Lung microvascular endothelial cell (primary cell): ENCODE data around the gene CDK19. TPM values are rescaled to one million over a fixed set of nuclear protein-coding genes. Genes with fewer than 3 reads are reported as not detected.

Experiments
- DNase-seq, 2 donors: peaks; one replicate each; pipeline versions ENCODE4 v3.0.0 to v3.0.0-alpha.2; 2010; ENCODE audit warnings: low read depth in 2 of 2
- total RNA-seq: library from RNA; depleted of rRNA; stranded (reverse); fragments of >200 nt; gene quantifications from 2 replicates; pipeline ENCODE4 v1.2.1, GENCODE V29; 2014

The CDK19 gene
- total RNA-seq, 1 donor from 2014 or later, result 6.0 TPM

- no peak for DNase-seq
Measured at GRCh38 chr6:110703010-110703905, 112.0 kb downstream of the CDK19 start.

- DNase-seq, result no peak
Measured at GRCh38 chr6:110699780-110700179, 115.5 kb downstream of the CDK19 start.

- DNase-seq, result no peak
Measured at GRCh38 chr6:110693994-110694393, 121.3 kb downstream of the CDK19 start.

GRCh38 chr6:110693296-110693695, 122.0 kb downstream of the CDK19 start:
- no peak for DNase-seq

GRCh38 chr6:110690916-110691315, 124.4 kb downstream of the CDK19 start:
- no peak for DNase-seq

GRCh38 chr6:110690106-110690654, 125.1 kb downstream of the CDK19 start:
- DNase-seq, result no peak

- DNase-seq, result peak in 1 of 2 donors; percentile 17
Measured at GRCh38 chr6:110689275-110689935, 125.9 kb downstream of the CDK19 start.

GRCh38 chr6:110688661-110689268, 126.5 kb downstream of the CDK19 start:
- peak in 1 of 2 donors; percentile 8 for DNase-seq

GRCh38 chr6:110687326-110687725, 127.9 kb downstream of the CDK19 start:
- peak; percentile 37 to 54 for DNase-seq

GRCh38 chr6:110683241-110683640, 132.0 kb downstream of the CDK19 start:
- DNase-seq, result peak in 1 of 2 donors; percentile 6

- DNase-seq, result peak; percentile 83 to 89
Measured at GRCh38 chr6:110682460-110682853, 132.8 kb downstream of the CDK19 start.

GRCh38 chr6:110681543-110682459, 133.5 kb downstream of the CDK19 start:
- no peak for DNase-seq

- no peak for DNase-seq
Measured at GRCh38 chr6:110676396-110676795, 138.9 kb downstream of the CDK19 start.

GRCh38 chr6:110674096-110674495, 141.2 kb downstream of the CDK19 start:
- DNase-seq, result no peak

- no peak for DNase-seq
Measured at GRCh38 chr6:110672122-110672521, 143.1 kb downstream of the CDK19 start.

- DNase-seq, result no peak
Measured at GRCh38 chr6:110671447-110671846, 143.8 kb downstream of the CDK19 start.

GRCh38 chr6:110665600-110665999, 149.7 kb downstream of the CDK19 start:
- no peak for DNase-seq

- peak in 1 of 2 donors; percentile 42 for DNase-seq
Measured at GRCh38 chr6:110664933-110665332, 150.3 kb downstream of the CDK19 start.

GRCh38 chr6:110662490-110663211, 152.6 kb downstream of the CDK19 start:
- DNase-seq, result peak in 1 of 2 donors; percentile 11

- no peak for DNase-seq
Measured at GRCh38 chr6:110661414-110661813, 153.9 kb downstream of the CDK19 start.
